K562 (cell line): ENCODE results near the gene TIMM17A. TPM values are rescaled to one million over a fixed set of nuclear protein-coding genes. Genes with fewer than 3 reads are reported as not detected.

Experiments
- ZNF280B ChIP-seq: fragments of 250-450 bp; sonication (Bioruptor Pico); IDR thresholded peaks from 2 replicates; pipeline ENCODE4 v1.5.1; 2021; ENCODE audit warnings: mild to moderate bottlenecking
- polyA plus RNA-seq, 8 experiments: library from polyadenylated mRNA; depleted of rRNA in 4 of 8; stranded (reverse) in 5 of 8; unstranded in 3 of 8; fragments of >200 nt; fragmentation: Nextera tagmentation in 2 of 8; fragmentation: Illumina TruSeq in 1 of 8; extraction: Ambion mirVana in 2 of 8; extraction: Trizol in 1 of 8; gene quantifications; 2 replicates each; pipeline versions ENCODE4 v1.2.1 to v1.2.3, GENCODE V29; 2011 to 2014; ENCODE audit warnings: inconsistent platforms in 1 of 8, missing spikeins in 1 of 8
- total RNA-seq, 7 experiments: library from RNA; depleted of rRNA in 6 of 7; stranded (reverse); fragments of >200 nt in 6 of 7; fragmentation: Illumina TruSeq in 2 of 7; extraction: Trizol in 2 of 7; gene quantifications; 2 replicates each; pipeline versions ENCODE4 v1.2.1 to v1.2.3, GENCODE V29; 2011 to 2021; ENCODE audit warnings: low replicate concordance in 1 of 7
- TF ChIP-seq, protein P1 (sequence below): fragments of 250-450 bp; sonication (Bioruptor Pico); IDR thresholded peaks from 2 replicates; pipeline ENCODE4 v1.8.0; 2022; ENCODE audit warnings: inconsistent platforms
- TF ChIP-seq, protein P2 (sequence below): fragments of 450-650 bp; formaldehyde crosslinking; IDR thresholded peaks from 2 replicates; pipeline ENCODE4 v1.4.0; 2020; ENCODE audit warnings: mild to moderate bottlenecking, moderate library complexity

TIMM17A gene
- total and polyA plus RNA-seq, 9 of the 15 experiments (the other 6 are each of a cell fraction or from before 2014, with no cell fraction given): 116 to 744 (median 180) TPM

- TF ChIP-seq, protein P1, sequence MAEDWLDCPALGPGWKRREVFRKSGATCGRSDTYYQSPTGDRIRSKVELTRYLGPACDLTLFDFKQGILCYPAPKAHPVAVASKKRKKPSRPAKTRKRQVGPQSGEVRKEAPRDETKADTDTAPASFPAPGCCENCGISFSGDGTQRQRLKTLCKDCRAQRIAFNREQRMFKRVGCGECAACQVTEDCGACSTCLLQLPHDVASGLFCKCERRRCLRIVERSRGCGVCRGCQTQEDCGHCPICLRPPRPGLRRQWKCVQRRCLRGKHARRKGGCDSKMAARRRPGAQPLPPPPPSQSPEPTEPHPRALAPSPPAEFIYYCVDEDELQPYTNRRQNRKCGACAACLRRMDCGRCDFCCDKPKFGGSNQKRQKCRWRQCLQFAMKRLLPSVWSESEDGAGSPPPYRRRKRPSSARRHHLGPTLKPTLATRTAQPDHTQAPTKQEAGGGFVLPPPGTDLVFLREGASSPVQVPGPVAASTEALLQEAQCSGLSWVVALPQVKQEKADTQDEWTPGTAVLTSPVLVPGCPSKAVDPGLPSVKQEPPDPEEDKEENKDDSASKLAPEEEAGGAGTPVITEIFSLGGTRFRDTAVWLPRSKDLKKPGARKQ (CRISPR knock-in tag): no peak
- TF ChIP-seq ZNF280B (CRISPR knock-in tag): no peak
- TF ChIP-seq, protein P2, sequence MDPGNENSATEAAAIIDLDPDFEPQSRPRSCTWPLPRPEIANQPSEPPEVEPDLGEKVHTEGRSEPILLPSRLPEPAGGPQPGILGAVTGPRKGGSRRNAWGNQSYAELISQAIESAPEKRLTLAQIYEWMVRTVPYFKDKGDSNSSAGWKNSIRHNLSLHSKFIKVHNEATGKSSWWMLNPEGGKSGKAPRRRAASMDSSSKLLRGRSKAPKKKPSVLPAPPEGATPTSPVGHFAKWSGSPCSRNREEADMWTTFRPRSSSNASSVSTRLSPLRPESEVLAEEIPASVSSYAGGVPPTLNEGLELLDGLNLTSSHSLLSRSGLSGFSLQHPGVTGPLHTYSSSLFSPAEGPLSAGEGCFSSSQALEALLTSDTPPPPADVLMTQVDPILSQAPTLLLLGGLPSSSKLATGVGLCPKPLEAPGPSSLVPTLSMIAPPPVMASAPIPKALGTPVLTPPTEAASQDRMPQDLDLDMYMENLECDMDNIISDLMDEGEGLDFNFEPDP: no peak
Measured at GRCh38 chr1:202007805-202008489, 52.6 kb downstream of the TIMM17A start (continued).
